ENCODE measurements around the gene ERGIC2.
"Not testable (repeated sequence)": the region's sequence is repeated elsewhere in the genome, so short reads cannot be mapped to it uniquely, and the experiment has no call there.

Gene ERGIC2

GRCh38 chr12:29299633-29300032 lies 81.3 kb downstream of the ERGIC2 start:
- Mint-ChIP-seq H3K36me3 (ENCODE audit: low read depth) (no peaks in the 10 kb centered on the region), H3K27me3 (no peaks in the 10 kb centered on the region), H3K27ac (no peak overlapping the region), H3K4me1 (no peaks in the 10 kb centered on the region), H3K9me3 (no peaks in the 10 kb centered on the region), H3K4me3 (no peak overlapping the region)
- no peak for ATAC-seq
- no peak for DNase-seq

- no peak overlapping the region for H3K4me3 Mint-ChIP-seq
- no peak for DNase-seq
- ATAC-seq: no peak
- no peaks in the 10 kb centered on the region for H3K36me3 Mint-ChIP-seq (ENCODE audit: low read depth)
- no peaks in the 10 kb centered on the region for H3K4me1 Mint-ChIP-seq
- H3K9me3 Mint-ChIP-seq: peaks cover 4% of the 10 kb centered on the region
- H3K27me3 Mint-ChIP-seq: no peaks in the 10 kb centered on the region
- no peak overlapping the region for H3K27ac Mint-ChIP-seq
Observed at GRCh38 chr12:29291226-29291625, 89.7 kb downstream of the ERGIC2 start.

- H3K36me3 Mint-ChIP-seq (ENCODE audit: low read depth); H3K9me3 Mint-ChIP-seq; H3K27me3 Mint-ChIP-seq; ATAC-seq; DNase-seq; H3K27ac Mint-ChIP-seq; H3K4me3 Mint-ChIP-seq; H3K4me1 Mint-ChIP-seq: not testable (repeated sequence)
Observed at GRCh38 chr12:29290475-29290874, 90.5 kb downstream of the ERGIC2 start.

- H3K27me3 Mint-ChIP-seq: no peaks in the 10 kb centered on the region
- H3K4me3 Mint-ChIP-seq: no peak overlapping the region
- H3K27ac Mint-ChIP-seq: no peak overlapping the region
- H3K36me3 Mint-ChIP-seq (ENCODE audit: low read depth): peaks cover 3% of the 10 kb centered on the region
- peaks cover 4% of the 10 kb centered on the region for H3K9me3 Mint-ChIP-seq
- ATAC-seq (no peak), DNase-seq (no peak)
- H3K4me1 Mint-ChIP-seq: no peaks in the 10 kb centered on the region
Observed at GRCh38 chr12:29288031-29288430, 92.9 kb downstream of the ERGIC2 start.

GRCh38 chr12:29287622-29288021 lies 93.3 kb downstream of the ERGIC2 start:
- Mint-ChIP-seq H3K9me3 (peaks cover 4% of the 10 kb centered on the region), H3K27me3 (no peaks in the 10 kb centered on the region), H3K27ac (no peak overlapping the region), H3K4me3 (no peak overlapping the region), H3K4me1 (no peaks in the 10 kb centered on the region), H3K36me3 (ENCODE audit: low read depth) (peaks cover 3% of the 10 kb centered on the region)
- no peak for DNase-seq
- ATAC-seq: no peak

Measured in activated naive CD8-positive, alpha-beta T cell treated with anti-CD3 and anti-CD28 coated beads, Interleukin-2, amount 50 U/mL, for 24 hours (primary cell).